22Rv1 (cell line): ENCODE data around the gene ACAP3.

ENCODE experiments used
- CTCF ChIP-seq: fragments of 450-650 bp; IDR thresholded peaks from 2 replicates; pipeline ENCODE4 v1.5.1; 2017; ENCODE audit warnings: mild to moderate bottlenecking
- ZFX ChIP-seq: fragments of 450-650 bp; IDR thresholded peaks from 2 replicates; pipeline ENCODE4 v1.6.1; 2017; ENCODE audit warnings: antibody characterized with exemption, borderline replicate concordance

GRCh38 chr1:1307923-1308755 lies at the start of gene ACAP3, which contains the start of gene PUSL1:
- TF ChIP-seq CTCF = 0 out of 2 replicates have a peak, but pooled peaks have one; percentile 8
- no peak for TF ChIP-seq ZFX
